ENCODE data around the gene BMPR1A. TPM values are rescaled to one million over a fixed set of nuclear protein-coding genes. Genes with fewer than 3 reads are reported as not detected.
A peak's percentile ranks its signal among the peaks of the same experiment; 100 is the strongest.

The BMPR1A gene
- total and polyA plus RNA-seq, 9 of the 15 experiments (the other 6 are each of a cell fraction or from before 2014, with no cell fraction given), result 1.6 to 17.5 (median 9.1) TPM

- no peak for TF ChIP-seq ZNF518B (CRISPR knock-in tag; IDR thresholded peaks at IDR 0.05)
- TF ChIP-seq ETV6 (IDR thresholded peaks at IDR 0.05; ENCODE audit: borderline replicate concordance in 1 of 2, low read depth in 2 of 2, low read length in 1 of 2), result no peak
- TF ChIP-seq ETV6 (CRISPR knock-in tag; IDR thresholded peaks at IDR 0.05; ENCODE audit: borderline replicate concordance), result no peak
- TF ChIP-seq THRAP3 (IDR thresholded peaks at IDR 0.05; ENCODE audit: borderline replicate concordance), result no peak
- TF ChIP-seq POLR2G (IDR thresholded peaks at IDR 0.05; ENCODE audit: low read depth, low read length), result peak; percentile 64
- TF ChIP-seq, protein P1, sequence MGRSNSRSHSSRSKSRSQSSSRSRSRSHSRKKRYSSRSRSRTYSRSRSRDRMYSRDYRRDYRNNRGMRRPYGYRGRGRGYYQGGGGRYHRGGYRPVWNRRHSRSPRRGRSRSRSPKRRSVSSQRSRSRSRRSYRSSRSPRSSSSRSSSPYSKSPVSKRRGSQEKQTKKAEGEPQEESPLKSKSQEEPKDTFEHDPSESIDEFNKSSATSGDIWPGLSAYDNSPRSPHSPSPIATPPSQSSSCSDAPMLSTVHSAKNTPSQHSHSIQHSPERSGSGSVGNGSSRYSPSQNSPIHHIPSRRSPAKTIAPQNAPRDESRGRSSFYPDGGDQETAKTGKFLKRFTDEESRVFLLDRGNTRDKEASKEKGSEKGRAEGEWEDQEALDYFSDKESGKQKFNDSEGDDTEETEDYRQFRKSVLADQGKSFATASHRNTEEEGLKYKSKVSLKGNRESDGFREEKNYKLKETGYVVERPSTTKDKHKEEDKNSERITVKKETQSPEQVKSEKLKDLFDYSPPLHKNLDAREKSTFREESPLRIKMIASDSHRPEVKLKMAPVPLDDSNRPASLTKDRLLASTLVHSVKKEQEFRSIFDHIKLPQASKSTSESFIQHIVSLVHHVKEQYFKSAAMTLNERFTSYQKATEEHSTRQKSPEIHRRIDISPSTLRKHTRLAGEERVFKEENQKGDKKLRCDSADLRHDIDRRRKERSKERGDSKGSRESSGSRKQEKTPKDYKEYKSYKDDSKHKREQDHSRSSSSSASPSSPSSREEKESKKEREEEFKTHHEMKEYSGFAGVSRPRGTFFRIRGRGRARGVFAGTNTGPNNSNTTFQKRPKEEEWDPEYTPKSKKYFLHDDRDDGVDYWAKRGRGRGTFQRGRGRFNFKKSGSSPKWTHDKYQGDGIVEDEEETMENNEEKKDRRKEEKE (IDR thresholded peaks at IDR 0.05; ENCODE audit: borderline replicate concordance in 1 of 2, control insufficient read depth in 1 of 2, low read depth in 2 of 2, low read length in 1 of 2), result no peak
- TF ChIP-seq SMAD2 (IDR thresholded peaks at IDR 0.05; ENCODE audit: low read depth, low read length), result no peak
- TF ChIP-seq KLF6 (CRISPR knock-in tag; IDR thresholded peaks at IDR 0.05; ENCODE audit: borderline replicate concordance), result no peak
- TF ChIP-seq, protein P2, sequence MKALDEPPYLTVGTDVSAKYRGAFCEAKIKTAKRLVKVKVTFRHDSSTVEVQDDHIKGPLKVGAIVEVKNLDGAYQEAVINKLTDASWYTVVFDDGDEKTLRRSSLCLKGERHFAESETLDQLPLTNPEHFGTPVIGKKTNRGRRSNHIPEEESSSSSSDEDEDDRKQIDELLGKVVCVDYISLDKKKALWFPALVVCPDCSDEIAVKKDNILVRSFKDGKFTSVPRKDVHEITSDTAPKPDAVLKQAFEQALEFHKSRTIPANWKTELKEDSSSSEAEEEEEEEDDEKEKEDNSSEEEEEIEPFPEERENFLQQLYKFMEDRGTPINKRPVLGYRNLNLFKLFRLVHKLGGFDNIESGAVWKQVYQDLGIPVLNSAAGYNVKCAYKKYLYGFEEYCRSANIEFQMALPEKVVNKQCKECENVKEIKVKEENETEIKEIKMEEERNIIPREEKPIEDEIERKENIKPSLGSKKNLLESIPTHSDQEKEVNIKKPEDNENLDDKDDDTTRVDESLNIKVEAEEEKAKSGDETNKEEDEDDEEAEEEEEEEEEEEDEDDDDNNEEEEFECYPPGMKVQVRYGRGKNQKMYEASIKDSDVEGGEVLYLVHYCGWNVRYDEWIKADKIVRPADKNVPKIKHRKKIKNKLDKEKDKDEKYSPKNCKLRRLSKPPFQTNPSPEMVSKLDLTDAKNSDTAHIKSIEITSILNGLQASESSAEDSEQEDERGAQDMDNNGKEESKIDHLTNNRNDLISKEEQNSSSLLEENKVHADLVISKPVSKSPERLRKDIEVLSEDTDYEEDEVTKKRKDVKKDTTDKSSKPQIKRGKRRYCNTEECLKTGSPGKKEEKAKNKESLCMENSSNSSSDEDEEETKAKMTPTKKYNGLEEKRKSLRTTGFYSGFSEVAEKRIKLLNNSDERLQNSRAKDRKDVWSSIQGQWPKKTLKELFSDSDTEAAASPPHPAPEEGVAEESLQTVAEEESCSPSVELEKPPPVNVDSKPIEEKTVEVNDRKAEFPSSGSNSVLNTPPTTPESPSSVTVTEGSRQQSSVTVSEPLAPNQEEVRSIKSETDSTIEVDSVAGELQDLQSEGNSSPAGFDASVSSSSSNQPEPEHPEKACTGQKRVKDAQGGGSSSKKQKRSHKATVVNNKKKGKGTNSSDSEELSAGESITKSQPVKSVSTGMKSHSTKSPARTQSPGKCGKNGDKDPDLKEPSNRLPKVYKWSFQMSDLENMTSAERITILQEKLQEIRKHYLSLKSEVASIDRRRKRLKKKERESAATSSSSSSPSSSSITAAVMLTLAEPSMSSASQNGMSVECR (CRISPR knock-in tag; IDR thresholded peaks at IDR 0.05), result peak; percentile 20; the same call in 1 of the 2 replicates
- TF ChIP-seq TCF3 (CRISPR knock-in tag; IDR thresholded peaks at IDR 0.05), result no peak
- no peak for TF ChIP-seq HLTF (IDR thresholded peaks at IDR 0.05)
These were observed at the start of gene BMPR1A (continued) for GRCh38 chr10:86756511-86757112.

All from K562 (cell line).